ENCODE measurements around the gene TRIM66. TPM values are rescaled to one million over a fixed set of nuclear protein-coding genes. Genes with fewer than 3 reads are reported as not detected.

TRIM66 gene
- total RNA-seq, 4 donors from 2014 or later: 12.1 to 34.2 (median 19.8) TPM

DNA sequence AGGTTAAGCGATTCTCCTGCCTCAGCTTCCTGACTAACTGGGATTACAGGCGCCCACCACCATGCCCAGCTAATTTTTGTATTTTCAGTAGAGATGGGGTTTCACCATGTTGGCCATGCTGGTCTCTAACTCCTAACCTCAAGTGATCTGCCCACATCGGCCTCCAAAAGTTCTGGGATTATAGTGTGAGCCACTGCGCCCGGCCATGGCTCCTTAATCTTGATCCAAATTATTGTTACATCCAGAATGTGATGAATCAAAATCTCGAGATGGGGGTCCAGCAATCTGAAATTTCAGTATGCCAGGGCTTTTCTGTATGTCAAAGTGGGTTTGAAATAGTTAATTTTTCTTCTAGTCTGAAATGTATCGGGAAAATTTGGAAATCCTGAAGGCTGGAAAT is 3.9 kb upstream of the TRIM66 start:
- H3K27ac ChIP-seq: no peak overlapping the region
- no peaks in the 10 kb centered on the region for H3K9me3 ChIP-seq
- H3K27me3 ChIP-seq: no peaks in the 10 kb centered on the region
- TF ChIP-seq POLR2A (IDR thresholded peaks at IDR 0.05) (no peak), CTCF (IDR thresholded peaks at IDR 0.05) (no peak)
- no peak overlapping the region for H3K4me3 ChIP-seq
- H3K4me1 ChIP-seq: peaks cover 0 to 38% (median 14%) of the 10 kb centered on the region in 4 donors
- peaks cover 0 to 27% (median 0%) of the 10 kb centered on the region in 3 donors for H3K36me3 ChIP-seq
- no peak for DNase-seq

DNA sequence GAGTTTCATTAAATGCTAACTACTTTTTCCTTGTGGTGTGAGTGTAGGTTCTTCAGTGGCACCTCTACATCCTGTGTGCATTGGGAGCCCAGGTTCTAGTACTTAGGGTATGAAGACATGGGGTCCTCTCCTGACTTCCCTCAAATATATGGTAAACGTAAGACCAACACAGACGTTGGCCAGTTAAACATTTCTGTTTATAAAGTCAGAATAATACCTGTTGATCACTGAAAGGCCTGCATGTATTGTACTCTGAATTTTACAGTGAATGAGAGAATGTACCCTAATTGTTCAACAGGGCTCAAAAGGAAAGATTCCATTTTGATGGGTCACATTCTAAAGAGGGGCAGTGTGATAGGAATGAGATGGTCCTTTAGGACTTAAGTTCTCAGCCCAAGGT is 3.4 kb upstream of the TRIM66 start:
- no peak overlapping the region for H3K27ac ChIP-seq
- peaks cover 0 to 25% (median 0%) of the 10 kb centered on the region in 3 donors for H3K36me3 ChIP-seq
- no peak overlapping the region for H3K4me3 ChIP-seq
- no peak for DNase-seq
- no peaks in the 10 kb centered on the region for H3K9me3 ChIP-seq
- H3K27me3 ChIP-seq: no peaks in the 10 kb centered on the region
- TF ChIP-seq POLR2A (IDR thresholded peaks at IDR 0.05): no peak
- no peak for TF ChIP-seq CTCF (IDR thresholded peaks at IDR 0.05)
- peaks cover 0 to 38% (median 14%) of the 10 kb centered on the region in 4 donors for H3K4me1 ChIP-seq

DNA sequence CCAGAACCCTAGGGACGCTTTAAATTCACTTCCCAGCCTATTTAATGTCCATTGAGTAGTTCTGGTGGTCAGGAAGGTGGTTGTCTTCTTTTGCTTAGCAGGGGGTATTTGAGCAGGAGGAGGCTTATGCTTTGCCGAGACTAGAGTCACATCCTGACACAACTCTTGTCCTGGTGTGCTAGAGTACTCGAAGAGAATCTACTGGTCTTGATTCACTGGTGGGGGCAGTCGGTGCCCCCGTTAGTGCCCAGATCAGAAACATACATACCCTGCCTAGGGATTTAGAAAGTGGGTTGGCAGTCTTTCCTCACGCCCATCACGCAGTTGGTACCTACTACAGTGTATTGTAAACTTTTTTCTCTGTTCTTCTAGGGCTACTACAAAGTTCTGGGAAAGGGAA is 2.8 kb upstream of the TRIM66 start:
- DNase-seq: no peak
- H3K4me1 ChIP-seq: peaks cover 0 to 38% (median 14%) of the 10 kb centered on the region in 4 donors
- H3K4me3 ChIP-seq: no peak overlapping the region
- TF ChIP-seq CTCF (IDR thresholded peaks at IDR 0.05): no peak
- no peak for TF ChIP-seq POLR2A (IDR thresholded peaks at IDR 0.05)
- peaks cover 0 to 23% (median 0%) of the 10 kb centered on the region in 3 donors for H3K36me3 ChIP-seq
- H3K27ac ChIP-seq: no peak overlapping the region
- no peaks in the 10 kb centered on the region for H3K9me3 ChIP-seq
- H3K27me3 ChIP-seq: no peaks in the 10 kb centered on the region

GRCh38 chr11:8684600-8685290 is 2.3 kb upstream of the TRIM66 start:
- TF ChIP-seq POLR2A (IDR thresholded peaks at IDR 0.05) (no peak), CTCF (IDR thresholded peaks at IDR 0.05) (no peak)
- H3K36me3 ChIP-seq: peaks cover 0 to 23% (median 0%) of the 10 kb centered on the region in 3 donors
- H3K4me1 ChIP-seq: peaks cover 0 to 36% (median 14%) of the 10 kb centered on the region in 4 donors
- H3K9me3 ChIP-seq: no peaks in the 10 kb centered on the region
- peak overlapping the region in 2 of 4 donors; percentile 67 to 90 for H3K4me3 ChIP-seq
- H3K27me3 ChIP-seq: no peaks in the 10 kb centered on the region
- H3K27ac ChIP-seq: peak overlapping the region in 2 of 4 donors; percentile 86 to 95
- no peak for DNase-seq

DNA sequence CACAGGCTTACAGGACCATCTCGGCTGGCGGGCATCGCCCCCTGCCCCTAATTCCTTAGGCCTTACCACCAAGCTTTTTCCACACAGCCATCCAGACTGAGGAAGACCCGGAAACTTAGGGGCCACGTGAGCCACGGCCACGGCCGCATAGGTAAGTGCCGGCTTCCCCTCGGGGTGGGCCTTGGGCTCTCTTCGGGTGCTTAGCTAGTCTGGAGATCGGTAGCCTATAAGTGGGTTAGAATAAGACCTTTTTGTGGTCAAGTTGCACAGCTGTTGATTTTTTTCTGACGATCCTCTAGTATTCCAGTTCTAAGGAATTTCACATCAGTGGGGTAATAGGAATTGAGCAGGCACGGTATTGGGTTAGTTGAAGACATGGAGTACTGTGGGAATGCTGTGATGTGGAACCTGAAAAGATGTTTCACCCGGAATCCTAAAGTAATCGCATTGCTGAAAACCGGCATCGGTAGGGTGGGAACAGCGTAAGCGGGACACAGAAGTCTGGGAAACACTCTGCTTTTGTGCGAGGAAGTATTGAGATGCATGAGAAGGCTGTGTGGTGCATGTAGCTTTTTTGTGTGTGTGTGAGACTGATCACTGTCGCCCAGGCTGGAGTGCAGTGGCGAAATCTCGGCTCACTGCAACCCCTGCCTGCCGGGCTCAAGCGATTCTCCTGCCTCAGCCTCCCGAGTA is 796 bp upstream of the TRIM66 start:
- no peaks in the 10 kb centered on the region for H3K9me3 ChIP-seq
- H3K36me3 ChIP-seq: peaks cover 0 to 31% (median 0%) of the 10 kb centered on the region in 3 donors
- peak overlapping the region; percentile 67 to 93 (median 85) for H3K4me3 ChIP-seq
- H3K27ac ChIP-seq: peak overlapping the region; percentile 86 to 95 (median 93)
- no peaks in the 10 kb centered on the region for H3K27me3 ChIP-seq
- peaks cover 0 to 28% (median 13%) of the 10 kb centered on the region in 4 donors for H3K4me1 ChIP-seq
- TF ChIP-seq POLR2A (IDR thresholded peaks at IDR 0.05) (no peak), CTCF (IDR thresholded peaks at IDR 0.05) (no peak)
- DNase-seq: no peak

Data from Peyer's patch (tissue), 4 donors.